HG03460 (cell line): Measurements from ENCODE around the gene MED13L.

Experiments
- ATAC-seq: cut with Tn5 transposase; IDR thresholded peaks from one replicate; pipeline ENCODE4 v1.9.1; 2021; ENCODE audit not compliant: unreplicated experiment

The MED13L gene

DNA sequence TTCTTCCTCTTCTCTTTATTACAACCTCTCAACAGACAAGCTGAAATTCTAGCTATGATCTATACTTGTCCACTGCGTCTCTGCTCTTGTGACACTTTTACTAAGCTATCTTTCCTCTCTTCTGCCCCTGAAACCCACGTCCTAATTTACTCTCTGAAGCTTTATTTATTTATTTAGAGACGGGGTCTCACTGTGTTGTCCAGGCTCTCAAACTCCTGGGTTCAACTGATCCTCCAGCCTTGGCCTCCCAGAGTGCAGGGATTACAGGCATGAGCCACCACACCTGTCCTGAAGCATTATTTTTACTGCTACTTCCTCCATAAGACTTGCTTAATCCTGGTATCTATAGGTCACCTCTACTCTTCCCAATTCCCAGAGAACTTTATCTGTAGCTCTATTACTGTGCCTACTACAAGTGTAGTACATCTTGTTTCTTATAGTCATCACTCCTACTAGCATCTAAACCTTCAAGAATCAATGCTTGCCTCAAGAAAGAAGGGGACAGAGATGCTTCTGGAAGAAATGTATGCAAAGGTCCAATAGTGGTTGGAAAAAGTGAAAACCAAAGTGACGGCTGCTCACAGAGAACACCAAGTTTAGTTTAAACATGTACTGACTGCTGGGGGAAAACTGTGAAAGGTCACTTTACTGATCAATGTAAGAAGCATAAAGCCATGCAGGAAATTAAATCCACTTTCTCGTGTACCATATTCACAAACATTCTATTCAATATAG lies 61.3 kb downstream of the MED13L start:
- no peak for ATAC-seq

DNA sequence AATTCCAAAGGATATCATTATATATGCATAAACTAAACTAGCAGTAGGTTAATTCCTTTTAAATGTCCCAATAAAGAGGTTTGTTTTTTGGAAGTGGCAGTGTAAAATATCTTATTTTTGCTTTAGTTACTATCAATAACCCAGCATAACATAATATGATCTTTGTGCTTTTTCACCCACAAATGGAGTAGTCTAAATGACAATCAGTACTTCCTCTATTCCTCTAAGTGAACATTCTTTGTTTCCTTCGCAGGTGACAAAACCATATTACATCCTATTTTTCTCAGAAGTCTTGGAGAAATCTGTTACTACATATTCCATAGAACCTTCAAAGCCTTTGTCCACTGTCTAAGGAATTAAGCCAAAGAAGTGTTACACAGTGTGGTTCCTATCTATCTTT lies 62.5 kb downstream of the MED13L start:
- ATAC-seq: no peak

DNA sequence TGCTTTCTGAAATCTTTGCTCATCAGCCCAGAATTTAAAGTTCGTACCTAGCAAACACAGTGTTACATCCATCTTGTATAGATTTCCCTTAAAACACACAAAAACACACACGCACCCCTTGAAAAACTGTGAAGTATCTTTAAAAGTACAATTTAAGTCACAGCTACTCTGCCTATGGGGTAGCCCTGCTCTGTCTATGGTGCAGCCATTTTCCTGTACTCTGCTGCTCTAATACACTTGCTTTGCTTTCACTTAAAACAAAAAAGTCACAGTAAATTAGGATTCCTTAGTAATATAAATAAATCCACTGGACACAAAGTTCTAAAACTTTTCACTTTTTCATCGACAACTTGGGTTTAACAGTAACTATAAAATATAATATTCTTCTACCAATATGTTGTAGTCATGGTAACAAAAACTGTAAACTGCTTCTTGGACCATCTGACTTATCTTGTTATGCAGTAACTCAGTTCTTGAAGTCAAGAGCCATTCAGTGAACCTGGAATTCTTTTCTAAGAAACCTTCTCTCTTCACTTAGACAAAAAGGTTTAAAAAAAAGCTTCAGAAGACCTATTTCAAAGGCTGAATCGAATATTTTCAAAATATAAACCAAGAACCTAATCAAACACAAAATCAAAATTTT lies 63.5 kb downstream of the MED13L start:
- no peak for ATAC-seq

- no peak for ATAC-seq
Measured at GRCh38 chr12:116213014-116213413, 64.5 kb downstream of the MED13L start.

GRCh38 chr12:116210762-116211161 lies 66.7 kb downstream of the MED13L start:
- no peak for ATAC-seq

DNA sequence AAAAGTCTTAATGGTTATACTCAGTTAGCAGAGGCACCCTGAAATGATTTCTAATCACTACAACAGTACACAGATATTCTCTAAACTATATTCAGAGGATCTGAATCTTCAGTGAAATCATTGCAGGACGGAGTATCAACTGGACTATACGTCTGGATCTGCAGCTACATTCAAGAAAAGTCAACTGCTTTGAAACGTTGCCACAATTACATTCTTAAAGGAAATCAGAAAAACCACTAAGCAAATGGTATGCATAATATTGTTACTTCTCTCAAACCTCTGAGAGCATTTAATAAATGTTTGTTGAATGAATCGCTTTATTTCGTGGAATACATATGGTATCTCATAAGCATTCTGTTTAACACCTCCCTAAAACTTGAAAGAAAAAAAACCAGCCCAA lies 67.4 kb downstream of the MED13L start:
- no peak for ATAC-seq

- no peak for ATAC-seq
Measured at GRCh38 chr12:116209503-116209902, 68.0 kb downstream of the MED13L start.

- no peak for ATAC-seq
Measured at GRCh38 chr12:116207274-116207673, 70.2 kb downstream of the MED13L start.

DNA sequence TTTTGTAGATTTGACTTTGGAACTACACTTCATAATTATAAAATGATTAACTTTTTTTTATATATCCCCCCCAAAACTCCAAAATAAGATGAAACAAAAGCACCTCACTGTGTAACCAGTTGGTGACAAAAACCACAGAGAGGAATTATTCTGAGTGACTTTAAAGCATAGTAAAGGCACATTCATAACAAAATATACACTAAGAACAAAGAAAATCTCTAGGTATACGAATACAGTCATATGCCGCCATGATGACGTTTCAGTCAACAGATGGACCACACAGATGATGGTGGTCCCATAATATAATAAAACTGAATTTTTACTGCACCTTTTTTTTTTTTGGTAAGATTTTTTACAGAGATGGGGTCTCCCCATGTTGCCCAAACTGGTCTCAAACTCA lies 70.7 kb downstream of the MED13L start:
- no peak for ATAC-seq

- no peak for ATAC-seq
Measured at GRCh38 chr12:116204785-116205184, 72.7 kb downstream of the MED13L start.

DNA sequence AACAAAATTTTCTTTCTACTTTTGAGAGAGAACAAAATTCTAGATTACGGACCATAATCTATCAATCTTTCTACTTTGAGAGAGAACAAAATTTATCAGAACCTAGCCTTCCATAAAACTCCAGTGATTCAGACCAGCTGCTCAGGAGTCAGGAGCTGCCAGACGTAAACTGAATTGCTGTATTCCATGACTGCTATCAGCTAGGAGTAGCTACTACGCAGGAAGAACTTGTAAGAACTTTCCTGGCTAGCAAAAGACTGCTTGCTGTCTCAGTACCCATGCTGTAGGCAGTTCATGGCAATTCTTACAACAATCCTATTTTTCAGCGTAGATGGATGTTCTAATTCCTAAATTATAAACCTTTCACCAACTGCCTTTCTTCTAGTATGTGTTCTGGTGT lies 73.3 kb downstream of the MED13L start:
- ATAC-seq: no peak

DNA sequence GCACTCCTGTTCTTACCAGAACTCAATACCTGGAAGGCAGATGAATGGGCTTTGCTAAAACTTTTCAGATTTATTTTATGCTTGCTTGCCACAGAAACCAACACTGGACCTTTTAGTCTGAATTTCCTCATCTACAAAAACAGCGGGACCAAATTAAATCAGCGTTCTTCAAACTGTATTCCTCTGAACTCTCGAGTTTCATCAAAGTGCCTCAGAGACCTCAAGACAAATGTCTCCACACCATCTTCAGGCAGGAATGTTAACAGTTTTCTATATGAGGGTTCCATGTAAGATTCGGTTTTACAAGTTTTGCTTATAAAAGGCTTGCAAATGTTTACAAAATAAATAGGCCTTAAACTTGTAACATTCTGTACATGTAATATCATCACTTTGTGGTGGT lies 74.6 kb downstream of the MED13L start:
- ATAC-seq: no peak

GRCh38 chr12:116202433-116202832 lies 75.1 kb downstream of the MED13L start:
- ATAC-seq: no peak

DNA sequence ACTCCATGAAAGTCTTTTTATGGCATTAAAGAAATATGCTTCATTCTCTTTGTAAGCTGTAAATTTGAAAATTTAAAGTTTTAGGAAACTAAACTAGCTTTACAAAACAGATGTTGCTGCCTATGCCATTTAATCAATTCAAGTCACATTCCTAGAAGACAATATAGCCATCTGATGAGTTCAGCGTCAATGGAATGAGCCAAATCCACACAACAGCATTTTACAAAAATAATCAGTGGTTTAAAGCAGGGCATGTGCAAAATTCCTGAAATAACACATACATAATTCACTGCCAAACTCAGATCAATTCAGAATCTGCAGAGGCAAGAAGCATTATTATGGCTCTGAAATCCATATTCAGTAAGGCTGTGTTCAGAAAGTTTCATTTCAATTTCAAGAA lies 75.6 kb downstream of the MED13L start:
- ATAC-seq: no peak

- ATAC-seq: no peak
Measured at GRCh38 chr12:116201359-116201758, 76.1 kb downstream of the MED13L start.

DNA sequence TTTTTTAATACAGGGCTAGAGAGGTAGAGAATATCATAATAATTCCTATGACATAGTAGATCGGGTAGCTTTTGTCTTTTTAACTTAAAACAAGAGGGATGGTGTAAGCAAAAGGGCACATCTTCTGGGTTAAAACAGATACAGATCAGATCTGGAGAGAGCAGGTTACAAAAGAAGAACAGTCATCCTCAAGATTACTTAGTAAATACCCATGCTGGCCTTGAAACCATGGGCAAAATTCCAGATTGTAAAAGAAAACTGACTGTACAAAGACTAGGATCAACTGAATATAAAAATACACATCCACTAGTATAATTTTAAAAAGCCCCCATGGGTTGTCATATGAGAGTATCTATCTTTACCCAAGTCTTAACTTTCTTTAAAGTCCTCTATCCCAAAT lies 76.7 kb downstream of the MED13L start:
- ATAC-seq: no peak

- no peak for ATAC-seq
Measured at GRCh38 chr12:116199160-116199706, 78.3 kb downstream of the MED13L start.

GRCh38 chr12:116196752-116197718 lies 80.5 kb downstream of the MED13L start:
- no peak for ATAC-seq

GRCh38 chr12:116196226-116196625 lies 81.3 kb downstream of the MED13L start:
- no peak for ATAC-seq

DNA sequence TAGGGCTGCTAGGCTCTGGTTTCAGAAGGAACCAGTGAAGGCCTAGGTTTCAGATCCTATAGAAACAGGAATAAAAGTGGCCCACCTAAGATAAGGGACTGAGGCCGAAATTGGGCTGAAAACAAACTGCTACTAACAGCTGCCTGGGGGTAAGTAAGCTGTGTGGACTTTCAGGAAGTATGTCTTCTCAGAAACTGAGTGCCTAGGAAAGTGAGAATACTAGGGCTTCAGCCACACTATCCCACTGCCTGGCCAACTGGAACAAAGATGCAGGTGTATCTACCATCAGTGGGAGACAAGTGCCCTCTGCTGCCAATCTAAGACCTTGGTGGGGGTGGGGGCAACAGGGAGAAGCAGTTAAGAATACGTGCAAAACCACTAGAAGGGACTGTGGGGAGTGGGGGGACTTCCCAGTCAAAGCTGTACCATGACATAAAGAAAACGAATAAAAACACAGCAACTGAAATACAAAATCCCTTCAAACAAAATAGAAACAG lies 82.5 kb downstream of the MED13L start:
- peak; percentile 86 for ATAC-seq

- no peak for ATAC-seq
Measured at GRCh38 chr12:116189692-116190091, 87.8 kb downstream of the MED13L start.
